GM12872 (cell line): Measurements from ENCODE around the gene KIF18B.

ENCODE experiments used
- TF ChIP-seq, protein P1 (sequence below): IDR thresholded peaks from 3 replicates; pipeline ENCODE4 v1.5.1; 2011; ENCODE audit warnings: low read depth, mild to moderate bottlenecking, low read length, moderate library complexity; ENCODE audit not compliant: insufficient read depth

The KIF18B gene

GRCh38 chr17:44878627-44879221 lies 68.8 kb downstream of the KIF18B start:
- TF ChIP-seq, protein P1, sequence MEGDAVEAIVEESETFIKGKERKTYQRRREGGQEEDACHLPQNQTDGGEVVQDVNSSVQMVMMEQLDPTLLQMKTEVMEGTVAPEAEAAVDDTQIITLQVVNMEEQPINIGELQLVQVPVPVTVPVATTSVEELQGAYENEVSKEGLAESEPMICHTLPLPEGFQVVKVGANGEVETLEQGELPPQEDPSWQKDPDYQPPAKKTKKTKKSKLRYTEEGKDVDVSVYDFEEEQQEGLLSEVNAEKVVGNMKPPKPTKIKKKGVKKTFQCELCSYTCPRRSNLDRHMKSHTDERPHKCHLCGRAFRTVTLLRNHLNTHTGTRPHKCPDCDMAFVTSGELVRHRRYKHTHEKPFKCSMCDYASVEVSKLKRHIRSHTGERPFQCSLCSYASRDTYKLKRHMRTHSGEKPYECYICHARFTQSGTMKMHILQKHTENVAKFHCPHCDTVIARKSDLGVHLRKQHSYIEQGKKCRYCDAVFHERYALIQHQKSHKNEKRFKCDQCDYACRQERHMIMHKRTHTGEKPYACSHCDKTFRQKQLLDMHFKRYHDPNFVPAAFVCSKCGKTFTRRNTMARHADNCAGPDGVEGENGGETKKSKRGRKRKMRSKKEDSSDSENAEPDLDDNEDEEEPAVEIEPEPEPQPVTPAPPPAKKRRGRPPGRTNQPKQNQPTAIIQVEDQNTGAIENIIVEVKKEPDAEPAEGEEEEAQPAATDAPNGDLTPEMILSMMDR = peak; percentile 51

GRCh38 chr17:44877121-44877520 lies 70.5 kb downstream of the KIF18B start:
- TF ChIP-seq, protein P1 = no peak

- TF ChIP-seq, protein P1 = no peak
These were observed 71.8 kb downstream of the KIF18B start for GRCh38 chr17:44875761-44876160.
